ENCODE data around the gene PAK3. TPM values are rescaled to one million over a fixed set of nuclear protein-coding genes. Genes with fewer than 3 reads are reported as not detected.

The PAK3 gene
- total RNA-seq, 1 experiment from 2014 or later, result 7.5 TPM

DNA sequence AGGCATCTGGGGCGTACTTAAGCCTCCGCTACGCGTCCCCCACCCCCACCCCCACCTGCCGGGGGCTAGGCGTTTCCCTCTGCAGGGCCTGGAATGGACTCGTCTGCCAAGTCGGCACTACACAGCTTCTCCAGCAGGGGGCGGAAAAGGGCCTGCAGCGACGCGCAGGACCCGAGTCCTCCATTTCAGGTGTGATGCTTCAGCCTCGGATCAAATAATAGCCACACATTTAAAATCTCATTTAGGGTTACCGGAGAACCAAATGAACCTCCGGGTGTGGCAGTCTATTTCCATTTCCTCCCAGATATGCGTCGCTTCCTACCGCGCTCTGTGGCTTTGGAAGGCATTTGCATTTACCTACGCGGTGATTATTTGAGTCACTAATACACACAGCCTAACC lies 2.9 kb downstream of the PAK3 start:
- no CpG with 5 or more reads among the region's 22 CpGs for WGBS (ENCODE audit: extremely low coverage, insufficient read length, low lambda C conversion rate)
- Histone ChIP-seq H4K8ac (replicated peaks; ENCODE audit: insufficient read length, low read depth, low read length) (no peak overlapping the region), H3K56ac (ENCODE audit: insufficient read length, low read depth, low read length) (no peak overlapping the region), H3K9me3 (ENCODE audit: control insufficient read depth, low read depth, low read length) (no peaks in the 10 kb centered on the region), H3K9ac (ENCODE audit: extremely low read depth, insufficient read length, low read length) (no peak overlapping the region), H3K23ac (ENCODE audit: insufficient read length, low read depth, low read length) (no peak overlapping the region), H3K79me1 (ENCODE audit: insufficient read depth, low read depth, low read length, poor library complexity, severe bottlenecking) (no peaks in the 10 kb centered on the region), H3K79me2 (ENCODE audit: insufficient read depth, low read length) (no peaks in the 10 kb centered on the region), H2AFZ (ENCODE audit: low read length) (no peak overlapping the region), H3K4ac (ENCODE audit: low read depth, low read length) (no peak overlapping the region), H3K4me1 (ENCODE audit: insufficient read depth, low read length) (peaks cover 3% of the 10 kb centered on the region; the same call in 1 of the 2 replicates), H3T11ph (ENCODE audit: low read length) (no peak overlapping the region), H2BK120ac (ENCODE audit: low read depth, low read length, poor library complexity, severe bottlenecking) (no peak overlapping the region), H2BK20ac (ENCODE audit: low read depth, low read length, poor library complexity, severe bottlenecking) (no peak overlapping the region), H4K20me1 (ENCODE audit: control insufficient read depth, insufficient read depth, insufficient read length) (no peaks in the 10 kb centered on the region), H3K14ac (ENCODE audit: insufficient read depth, low read length) (no peak overlapping the region), H3K23me2 (ENCODE audit: insufficient read length, low read depth, low read length, poor library complexity, severe bottlenecking) (peaks cover 8% of the 10 kb centered on the region), H2BK5ac (ENCODE audit: insufficient read length, low read length) (no peak overlapping the region), H2BK15ac (ENCODE audit: low read depth, low read length) (no peak overlapping the region), H2AK5ac (ENCODE audit: insufficient read length, low read length) (no peak overlapping the region), H2BK12ac (ENCODE audit: insufficient read length, low read depth, low read length) (no peak overlapping the region), H3K18ac (ENCODE audit: insufficient read length, low read depth, low read length) (no peak overlapping the region), H3K27ac (ENCODE audit: insufficient read length, low read depth, low read length) (no peak overlapping the region), H3K27me3 (ENCODE audit: insufficient read depth, low read length) (no peaks in the 10 kb centered on the region), H4K5ac (ENCODE audit: insufficient read length, low read depth, low read length) (no peak overlapping the region), H3K4me2 (ENCODE audit: insufficient read depth, insufficient read length, low read length) (peak overlapping the region; percentile 38), H4K91ac (ENCODE audit: insufficient read length, low read depth, low read length) (no peak overlapping the region)
- H3K36me3 Mint-ChIP-seq (ENCODE audit: insufficient read depth in 1 of 3, low read depth in 3 of 3), result peaks cover 0 to 20% (median 4%) of the 10 kb centered on the region in 3 experiments; a peak in 4 of 7 replicates
- H3K27ac Mint-ChIP-seq, result no peak overlapping the region; a peak in 1 of 7 replicates
- H3K4me3 Mint-ChIP-seq, result peak overlapping the region in 1 of 2 experiments; percentile 34; a peak in 2 of 5 replicates
- H3K27me3 Mint-ChIP-seq (ENCODE audit: low read depth), result peaks cover 17% of the 10 kb centered on the region
- TF ChIP-seq, protein P1, sequence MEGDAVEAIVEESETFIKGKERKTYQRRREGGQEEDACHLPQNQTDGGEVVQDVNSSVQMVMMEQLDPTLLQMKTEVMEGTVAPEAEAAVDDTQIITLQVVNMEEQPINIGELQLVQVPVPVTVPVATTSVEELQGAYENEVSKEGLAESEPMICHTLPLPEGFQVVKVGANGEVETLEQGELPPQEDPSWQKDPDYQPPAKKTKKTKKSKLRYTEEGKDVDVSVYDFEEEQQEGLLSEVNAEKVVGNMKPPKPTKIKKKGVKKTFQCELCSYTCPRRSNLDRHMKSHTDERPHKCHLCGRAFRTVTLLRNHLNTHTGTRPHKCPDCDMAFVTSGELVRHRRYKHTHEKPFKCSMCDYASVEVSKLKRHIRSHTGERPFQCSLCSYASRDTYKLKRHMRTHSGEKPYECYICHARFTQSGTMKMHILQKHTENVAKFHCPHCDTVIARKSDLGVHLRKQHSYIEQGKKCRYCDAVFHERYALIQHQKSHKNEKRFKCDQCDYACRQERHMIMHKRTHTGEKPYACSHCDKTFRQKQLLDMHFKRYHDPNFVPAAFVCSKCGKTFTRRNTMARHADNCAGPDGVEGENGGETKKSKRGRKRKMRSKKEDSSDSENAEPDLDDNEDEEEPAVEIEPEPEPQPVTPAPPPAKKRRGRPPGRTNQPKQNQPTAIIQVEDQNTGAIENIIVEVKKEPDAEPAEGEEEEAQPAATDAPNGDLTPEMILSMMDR (conservative IDR thresholded peaks at IDR 0.05), result peak; percentile 86
- no peaks in the 10 kb centered on the region for H3K9me3 Mint-ChIP-seq
- DNase-seq, result peak; percentile 87
- peaks cover 43 to 50% of the 10 kb centered on the region in 2 experiments for H3K4me1 Mint-ChIP-seq
